BE2C (cell line): ENCODE data around the gene CNTNAP1.

Source experiments
- DNase-seq: peaks from one replicate; pipeline ENCODE4 v3.0.0-alpha.2; 2020
- H3K27me3 ChIP-seq: fragments of 250-450 bp; sonication (Bioruptor Pico); 2 replicates; pipeline ENCODE4 v1.5.1; 2020; ENCODE audit warnings: mild to moderate bottlenecking
- H3K36me3 ChIP-seq: fragments of 250-450 bp; sonication (Bioruptor Pico); 2 replicates; pipeline ENCODE4 v1.5.1; 2020; ENCODE audit warnings: mild to moderate bottlenecking
- H3K4me1 ChIP-seq: fragments of 250-450 bp; sonication (Bioruptor Pico); 2 replicates; pipeline ENCODE4 v1.5.1; 2020
- H3K4me3 ChIP-seq: 2 replicates; pipeline ENCODE4 v1.5.1; 2011; ENCODE audit warnings: low read depth, low read length
- H3K9me3 ChIP-seq: fragments of 250-450 bp; sonication (Bioruptor Pico); 2 replicates; pipeline ENCODE4 v1.5.1; 2020
- CTCF ChIP-seq: IDR thresholded peaks from 2 replicates; pipeline ENCODE4 v1.5.1; 2012; ENCODE audit warnings: mild to moderate bottlenecking, low read depth, low read length

The CNTNAP1 gene

GRCh38 chr17:42692489-42692888 lies 10.2 kb downstream of the CNTNAP1 start:
- H3K9me3 ChIP-seq, result no peaks in the 10 kb centered on the region
- no peak for TF ChIP-seq CTCF
- peaks cover 52% of the 10 kb centered on the region for H3K36me3 ChIP-seq
- H3K4me3 ChIP-seq, result no peak overlapping the region
- no peak for DNase-seq
- no peaks in the 10 kb centered on the region for H3K27me3 ChIP-seq
- H3K4me1 ChIP-seq, result no peaks in the 10 kb centered on the region

GRCh38 chr17:42694524-42694923 lies 12.2 kb downstream of the CNTNAP1 start:
- no peak for TF ChIP-seq CTCF
- Histone ChIP-seq H3K36me3 (peaks cover 51% of the 10 kb centered on the region), H3K4me3 (no peak overlapping the region), H3K4me1 (peaks cover 7% of the 10 kb centered on the region), H3K27me3 (no peaks in the 10 kb centered on the region), H3K9me3 (no peaks in the 10 kb centered on the region)
- DNase-seq, result no peak

GRCh38 chr17:42695500-42695899 lies 13.2 kb downstream of the CNTNAP1 start:
- Histone ChIP-seq H3K9me3 (no peaks in the 10 kb centered on the region), H3K36me3 (peaks cover 49% of the 10 kb centered on the region), H3K4me3 (no peak overlapping the region), H3K27me3 (no peaks in the 10 kb centered on the region), H3K4me1 (peaks cover 8% of the 10 kb centered on the region)
- TF ChIP-seq CTCF, result no peak
- no peak for DNase-seq

GRCh38 chr17:42697108-42697811 lies 14.9 kb downstream of the CNTNAP1 start:
- DNase-seq, result no peak
- Histone ChIP-seq H3K9me3 (no peaks in the 10 kb centered on the region), H3K4me1 (peaks cover 8% of the 10 kb centered on the region), H3K4me3 (no peak overlapping the region), H3K36me3 (peaks cover 40% of the 10 kb centered on the region), H3K27me3 (no peaks in the 10 kb centered on the region)
- no peak for TF ChIP-seq CTCF

GRCh38 chr17:42698736-42699414 lies 16.5 kb downstream of the CNTNAP1 start:
- no peak overlapping the region for H3K4me3 ChIP-seq
- no peaks in the 10 kb centered on the region for H3K9me3 ChIP-seq
- H3K27me3 ChIP-seq, result no peaks in the 10 kb centered on the region
- peaks cover 8% of the 10 kb centered on the region for H3K4me1 ChIP-seq
- peak; percentile 62 for DNase-seq
- no peak for TF ChIP-seq CTCF
- peaks cover 43% of the 10 kb centered on the region for H3K36me3 ChIP-seq

GRCh38 chr17:42699415-42699740 lies 17.0 kb downstream of the CNTNAP1 start:
- TF ChIP-seq CTCF, result no peak
- Histone ChIP-seq H3K9me3 (no peaks in the 10 kb centered on the region), H3K4me3 (no peak overlapping the region), H3K27me3 (no peaks in the 10 kb centered on the region), H3K36me3 (peaks cover 43% of the 10 kb centered on the region), H3K4me1 (peaks cover 8% of the 10 kb centered on the region)
- no peak for DNase-seq
